Spinal cord (tissue), 4 donors: Measurements from ENCODE around the gene CDKN2B-AS1. TPM values are rescaled to one million over a fixed set of nuclear protein-coding genes. Genes with fewer than 3 reads are reported as not detected.

Source experiments
- polyA plus RNA-seq, 2 donors: library from polyadenylated mRNA; unstranded; fragments of 120-200 nt; gene quantifications; one replicate each; pipeline ENCODE4 v1.2.1, GENCODE V29; 2013; ENCODE audit not compliant: insufficient read length in 2 of 2
- small RNA-seq: library from RNA; depleted of rRNA; stranded (forward); fragments of <200 nt; gene quantifications from one replicate; pipeline ENCODE3, GENCODE V24; 2014; ENCODE audit warnings: low replicate concordance
- total RNA-seq, 2 donors: library from RNA; depleted of rRNA in 1 of 2; stranded (reverse); fragments of 120-200 nt in 1 of 2; fragments of >200 nt in 1 of 2; gene quantifications; one replicate each; pipeline versions ENCODE4 v1.2.3 to v1.2.4, GENCODE V29; 2013 to 2014

Gene CDKN2B-AS1
- total and polyA plus RNA-seq, 4 donors, result 0.29 to 0.55 (median 0.50) TPM

Small RNA genes within 50 kb of the gene (small RNA-seq; reads per million reads assigned to genes)
- gene RF01909, result not detected
- not detected for gene RF02045

Other genes starting within 250 kb of the CDKN2B-AS1 start
- 10 to 100 TPM; 24.6 to 30.0 TPM for gene MTAP, start 192.2 kb upstream of the CDKN2B-AS1 start, total RNA-seq
- gene MTAP, start 192.2 kb upstream of the CDKN2B-AS1 start, polyA plus RNA-seq, result 10 to 100 TPM; 19.8 to 21.0 TPM
- under 1 TPM; 0.11 to 0.40 TPM for gene CDKN2A, start 399 bp upstream of the CDKN2B-AS1 start, total RNA-seq
- under 1 TPM in 1 of 2 donors, not detected in 1; 0.80 TPM for gene CDKN2A, start 399 bp upstream of the CDKN2B-AS1 start, polyA plus RNA-seq
- gene CDKN2B, start 14.5 kb downstream of the CDKN2B-AS1 start, total RNA-seq, result under 1 TPM; 0.79 to 0.94 TPM
- 1 to 10 TPM; 1.8 TPM for gene CDKN2B, start 14.5 kb downstream of the CDKN2B-AS1 start, polyA plus RNA-seq